H9 (cell line): ENCODE results near the gene PAK6. TPM values are rescaled to one million over a fixed set of nuclear protein-coding genes. Genes with fewer than 3 reads are reported as not detected.
A peak's percentile ranks its signal among the peaks of the same experiment; 100 is the strongest.

Experiments used
- DNase-seq: peaks from one replicate; pipeline ENCODE4 v3.0.0-alpha.2; 2017
- H2AFZ ChIP-seq: one replicate; pipeline ENCODE4 v1.6.1; 2013; ENCODE audit warnings: mild to moderate bottlenecking, low read length, control low read depth, moderate library complexity
- H2AK5ac ChIP-seq: 2 replicates; pipeline ENCODE4 v1.6.1; 2013; ENCODE audit warnings: low read length, control low read depth, mixed read lengths; ENCODE audit not compliant: insufficient read length
- H2BK120ac ChIP-seq: one replicate; pipeline ENCODE4 v1.6.1; 2013; ENCODE audit warnings: low read depth, mild to moderate bottlenecking, low read length, control low read depth, inconsistent platforms; ENCODE audit not compliant: poor library complexity, severe bottlenecking
- H2BK12ac ChIP-seq: 2 replicates; pipeline ENCODE4 v1.6.1; 2013; ENCODE audit warnings: low read length, control low read depth, mixed read lengths, low read depth; ENCODE audit not compliant: insufficient read length
- H2BK15ac ChIP-seq: 2 replicates; pipeline ENCODE4 v1.6.1; 2013; ENCODE audit warnings: low read depth, low read length, control low read depth
- H2BK20ac ChIP-seq: one replicate; pipeline ENCODE4 v1.6.1; 2013; ENCODE audit warnings: low read depth, mild to moderate bottlenecking, low read length, control low read depth, inconsistent platforms; ENCODE audit not compliant: poor library complexity, severe bottlenecking
- H2BK5ac ChIP-seq: 2 replicates; pipeline ENCODE4 v1.6.1; 2013; ENCODE audit warnings: low read length, control low read depth, mixed read lengths; ENCODE audit not compliant: insufficient read length
- H3K14ac ChIP-seq: 2 replicates; pipeline ENCODE4 v1.6.1; 2013; ENCODE audit warnings: low read length, control low read depth; ENCODE audit not compliant: insufficient read depth
- H3K18ac ChIP-seq: 2 replicates; pipeline ENCODE4 v1.6.1; 2013; ENCODE audit warnings: low read depth, mild to moderate bottlenecking, mixed read lengths, low read length, control low read depth; ENCODE audit not compliant: insufficient read length
- H3K23ac ChIP-seq: 2 replicates; pipeline ENCODE4 v1.6.1; 2013; ENCODE audit warnings: low read length, control low read depth, mixed read lengths, low read depth; ENCODE audit not compliant: insufficient read length
- H3K23me2 ChIP-seq: 2 replicates; pipeline ENCODE4 v1.6.1; 2013; ENCODE audit warnings: low read depth, mild to moderate bottlenecking, mixed read lengths, low read length, control low read depth; ENCODE audit not compliant: insufficient read length, poor library complexity, severe bottlenecking
- H3K27ac ChIP-seq: 2 replicates; pipeline ENCODE4 v1.5.1; 2013; ENCODE audit warnings: low read length, control low read depth, mixed read lengths, low read depth; ENCODE audit not compliant: insufficient read length
- H3K27me3 ChIP-seq: 2 replicates; pipeline ENCODE4 v1.6.1; 2013; ENCODE audit warnings: low read length, control low read depth, inconsistent platforms; ENCODE audit not compliant: insufficient read depth
- H3K4ac ChIP-seq: 2 replicates; pipeline ENCODE4 v1.6.1; 2013; ENCODE audit warnings: low read depth, mild to moderate bottlenecking, control low read depth, inconsistent platforms, low read length, moderate library complexity
- H3K4me1 ChIP-seq: 2 replicates; pipeline ENCODE4 v1.6.1; 2013; ENCODE audit warnings: low read length, control low read depth, inconsistent platforms; ENCODE audit not compliant: insufficient read depth
- H3K4me2 ChIP-seq: 2 replicates; pipeline ENCODE4 v1.6.1; 2013; ENCODE audit warnings: low read length, control low read depth, mixed read lengths; ENCODE audit not compliant: insufficient read length, insufficient read depth
- H3K56ac ChIP-seq: 2 replicates; pipeline ENCODE4 v1.6.1; 2013; ENCODE audit warnings: low read depth, mild to moderate bottlenecking, mixed read lengths, low read length, control low read depth; ENCODE audit not compliant: insufficient read length
- H3K79me1 ChIP-seq: 2 replicates; pipeline ENCODE4 v1.6.1; 2013; ENCODE audit warnings: low read depth, mild to moderate bottlenecking, moderate library complexity, low read length, control low read depth, inconsistent platforms; ENCODE audit not compliant: insufficient read depth, poor library complexity, severe bottlenecking
- H3K79me2 ChIP-seq: 2 replicates; pipeline ENCODE4 v1.6.1; 2013; ENCODE audit warnings: low read length, control low read depth, inconsistent platforms; ENCODE audit not compliant: insufficient read depth
- H3K9ac ChIP-seq: 2 replicates; pipeline ENCODE4 v1.6.1; 2013; ENCODE audit warnings: low read length, control low read depth, mixed read lengths; ENCODE audit not compliant: insufficient read length; ENCODE audit errors: extremely low read depth
- H3K9me3 ChIP-seq: one replicate; pipeline ENCODE4 v1.6.1; 2013; ENCODE audit warnings: low read depth, low read length, inconsistent platforms; ENCODE audit not compliant: control insufficient read depth
- H3T11ph ChIP-seq: one replicate; pipeline ENCODE4 v1.6.1; 2013; ENCODE audit warnings: mild to moderate bottlenecking, low read length, control low read depth, inconsistent platforms
- H4K20me1 ChIP-seq: one replicate; pipeline ENCODE4 v1.6.1; 2013; ENCODE audit not compliant: control insufficient read depth, insufficient read length, insufficient read depth
- H4K5ac ChIP-seq: 2 replicates; pipeline ENCODE4 v1.6.1; 2013; ENCODE audit warnings: low read depth, mild to moderate bottlenecking, mixed read lengths, low read length, control low read depth; ENCODE audit not compliant: insufficient read length
- H4K8ac ChIP-seq: replicated peaks from 2 replicates; pipeline ENCODE4 v1.6.1; 2013; ENCODE audit warnings: low read length, control low read depth, mixed read lengths, low read depth; ENCODE audit not compliant: insufficient read length
- H4K91ac ChIP-seq: 2 replicates; pipeline ENCODE4 v1.6.1; 2013; ENCODE audit warnings: low read depth, mild to moderate bottlenecking, moderate library complexity, mixed read lengths, low read length, control low read depth; ENCODE audit not compliant: insufficient read length
- H3K27ac Mint-ChIP-seq, 3 experiments: 2 replicates in 2 of 3; 3 replicates in 1 of 3; pipeline ENCODE4 v1.8.0; 2020 to 2021; ENCODE audit warnings: mixed read lengths in 3 of 3, mild to moderate bottlenecking in 1 of 3, moderate library complexity in 1 of 3
- H3K27me3 Mint-ChIP-seq: 2 replicates; pipeline ENCODE4 v1.8.0; 2021; ENCODE audit warnings: low read depth, mild to moderate bottlenecking, moderate library complexity, mixed read lengths
- H3K36me3 Mint-ChIP-seq, 3 experiments: 2 replicates in 2 of 3; 3 replicates in 1 of 3; pipeline ENCODE4 v1.8.0; 2020 to 2021; ENCODE audit warnings: low read depth in 3 of 3, mixed read lengths in 3 of 3; ENCODE audit not compliant: insufficient read depth in 1 of 3
- H3K4me1 Mint-ChIP-seq, 2 experiments: 2 replicates each; pipeline ENCODE4 v1.8.0; 2020; ENCODE audit warnings: mixed read lengths in 2 of 2
- H3K4me3 Mint-ChIP-seq, 2 experiments: 2 replicates in 1 of 2; 3 replicates in 1 of 2; pipeline ENCODE4 v1.8.0; 2020 to 2021; ENCODE audit warnings: mild to moderate bottlenecking in 2 of 2, mixed read lengths in 2 of 2, moderate library complexity in 1 of 2
- H3K9me3 Mint-ChIP-seq, 2 experiments: 2 replicates in 1 of 2; 3 replicates in 1 of 2; pipeline ENCODE4 v1.8.0; 2020; ENCODE audit warnings: mild to moderate bottlenecking in 2 of 2, mixed read lengths in 2 of 2, moderate library complexity in 1 of 2
- WGBS: extraction: QIAGEN DNeasy Blood & Tissue Kit; methylation state at CpG from one replicate; pipeline ENCODE4 v1.1.7; 2013; ENCODE audit warnings: missing lambda C conversion rate, low lambda C conversion rate, mixed read lengths; ENCODE audit not compliant: insufficient read length; ENCODE audit errors: extremely low coverage; 5-methylcytosine and 5-hydroxymethylcytosine counted together
- total RNA-seq: library from RNA; stranded (reverse); gene quantifications from 2 replicates; pipeline ENCODE4 v1.2.1, GENCODE V29; 2021
- TF ChIP-seq, protein P1 (sequence below): fragments of 200-600 bp; sonication (generic); conservative IDR thresholded peaks from 3 replicates; pipeline ENCODE4 v1.8.0; 2021; ENCODE audit warnings: antibody characterized with exemption, mild to moderate bottlenecking

The PAK6 gene
- total RNA-seq, 1 experiment from 2014 or later: 7.4 TPM

DNA sequence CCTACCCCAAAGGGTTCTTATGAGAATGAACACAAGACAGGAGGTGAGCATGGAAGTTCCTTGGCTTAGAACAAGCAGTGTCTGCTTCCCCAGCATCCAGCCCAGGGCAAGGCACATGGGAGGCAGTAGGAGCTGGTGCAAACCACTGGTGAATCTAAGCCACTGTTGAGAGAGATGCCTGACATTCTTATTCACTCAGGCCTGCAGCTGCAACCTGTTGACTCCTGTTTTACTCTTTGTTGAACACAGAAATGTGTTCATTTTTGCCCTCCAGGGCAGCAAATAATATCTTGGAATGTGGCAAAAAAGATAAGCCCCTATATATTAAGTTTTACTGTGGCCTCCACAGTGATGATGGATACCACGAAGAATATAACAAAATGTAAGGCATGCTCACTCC, 8.9 kb upstream of the PAK6 start:
- H3K27ac Mint-ChIP-seq: peak overlapping the region in 1 of 3 experiments; percentile 2; a peak in 1 of 7 replicates
- H3K18ac ChIP-seq: no peak overlapping the region
- H2BK5ac ChIP-seq: no peak overlapping the region
- no peak overlapping the region for H4K5ac ChIP-seq
- peaks cover 10 to 34% (median 22%) of the 10 kb centered on the region in 3 experiments; a peak in 6 of 7 replicates for H3K36me3 Mint-ChIP-seq
- no peak overlapping the region for H2BK15ac ChIP-seq
- no peaks in the 10 kb centered on the region for H3K9me3 ChIP-seq
- no peak overlapping the region for H2AFZ ChIP-seq
- H3K27me3 Mint-ChIP-seq: no peaks in the 10 kb centered on the region
- no peaks in the 10 kb centered on the region for H4K20me1 ChIP-seq
- H2BK120ac ChIP-seq: no peak overlapping the region
- H3K79me1 ChIP-seq: no peaks in the 10 kb centered on the region
- no peak overlapping the region for H2AK5ac ChIP-seq
- H2BK20ac ChIP-seq: no peak overlapping the region
- H3K23me2 ChIP-seq: no peaks in the 10 kb centered on the region
- no peak overlapping the region for H2BK12ac ChIP-seq
- H3K4ac ChIP-seq: no peak overlapping the region
- no peak overlapping the region for H4K91ac ChIP-seq
- no peaks in the 10 kb centered on the region for H3K4me1 ChIP-seq
- H3T11ph ChIP-seq: no peak overlapping the region
- H3K14ac ChIP-seq: no peak overlapping the region
- no peak overlapping the region for H3K4me2 ChIP-seq
- no CpG with 5 or more reads among the region's 1 CpG for WGBS
- H3K4me3 Mint-ChIP-seq: no peak overlapping the region
- DNase-seq: no peak
- TF ChIP-seq, protein P1, sequence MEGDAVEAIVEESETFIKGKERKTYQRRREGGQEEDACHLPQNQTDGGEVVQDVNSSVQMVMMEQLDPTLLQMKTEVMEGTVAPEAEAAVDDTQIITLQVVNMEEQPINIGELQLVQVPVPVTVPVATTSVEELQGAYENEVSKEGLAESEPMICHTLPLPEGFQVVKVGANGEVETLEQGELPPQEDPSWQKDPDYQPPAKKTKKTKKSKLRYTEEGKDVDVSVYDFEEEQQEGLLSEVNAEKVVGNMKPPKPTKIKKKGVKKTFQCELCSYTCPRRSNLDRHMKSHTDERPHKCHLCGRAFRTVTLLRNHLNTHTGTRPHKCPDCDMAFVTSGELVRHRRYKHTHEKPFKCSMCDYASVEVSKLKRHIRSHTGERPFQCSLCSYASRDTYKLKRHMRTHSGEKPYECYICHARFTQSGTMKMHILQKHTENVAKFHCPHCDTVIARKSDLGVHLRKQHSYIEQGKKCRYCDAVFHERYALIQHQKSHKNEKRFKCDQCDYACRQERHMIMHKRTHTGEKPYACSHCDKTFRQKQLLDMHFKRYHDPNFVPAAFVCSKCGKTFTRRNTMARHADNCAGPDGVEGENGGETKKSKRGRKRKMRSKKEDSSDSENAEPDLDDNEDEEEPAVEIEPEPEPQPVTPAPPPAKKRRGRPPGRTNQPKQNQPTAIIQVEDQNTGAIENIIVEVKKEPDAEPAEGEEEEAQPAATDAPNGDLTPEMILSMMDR: no peak
- no peak overlapping the region for H3K56ac ChIP-seq
- H3K79me2 ChIP-seq: no peaks in the 10 kb centered on the region
- no peaks in the 10 kb centered on the region for H3K9me3 Mint-ChIP-seq
- no peaks in the 10 kb centered on the region for H3K27me3 ChIP-seq
- peaks cover 4 to 5% of the 10 kb centered on the region in 2 experiments for H3K4me1 Mint-ChIP-seq
- H3K9ac ChIP-seq: no peak overlapping the region
- H3K23ac ChIP-seq: no peak overlapping the region
- no peak overlapping the region for H3K27ac ChIP-seq
- H4K8ac ChIP-seq: no peak overlapping the region
